Right renal cortex interstitium (tissue), 3 donors: Measurements from ENCODE around the gene TUBE1. TPM values are rescaled to one million over a fixed set of nuclear protein-coding genes. Genes with fewer than 3 reads are reported as not detected.
"Not testable (repeated sequence)": the region's sequence is repeated elsewhere in the genome, so short reads cannot be mapped to it uniquely, and the experiment has no call there.

Source experiments
- DNase-seq, 3 donors: peaks; one replicate each; pipeline ENCODE4 v3.0.0-alpha.2; 2013; ENCODE audit warnings: low read depth in 3 of 3, low spot score in 2 of 3
- polyA plus RNA-seq, 3 donors: library from polyadenylated mRNA; unstranded; fragments of 120-200 nt; gene quantifications; one replicate each; pipeline ENCODE4 v1.2.1, GENCODE V29; 2013; ENCODE audit not compliant: insufficient read length in 3 of 3

TUBE1 gene
- polyA plus RNA-seq, 3 donors = 24.1 to 27.9 (median 27.4) TPM

GRCh38 chr6:112065426-112065986 lies 21.8 kb downstream of the TUBE1 start:
- DNase-seq = no peak

GRCh38 chr6:112062966-112063365 lies 24.3 kb downstream of the TUBE1 start:
- no peak for DNase-seq

- DNase-seq = no peak
Measured at GRCh38 chr6:112061605-112062004, 25.7 kb downstream of the TUBE1 start.

GRCh38 chr6:112058243-112059032 lies 28.8 kb downstream of the TUBE1 start:
- no peak for DNase-seq

- DNase-seq = no peak
Measured at GRCh38 chr6:112054555-112055190, 32.6 kb downstream of the TUBE1 start.

GRCh38 chr6:112054001-112054400 lies 33.3 kb downstream of the TUBE1 start, which contains the start of gene CCN6:
Gene CCN6 (plus strand): TSS chr6:112054104. CDS start chr6:112054358, 254 bp downstream.
- no peak for DNase-seq

GRCh38 chr6:112051251-112051740 lies 36.0 kb downstream of the TUBE1 start:
- DNase-seq = not testable (repeated sequence)

- DNase-seq = no peak
Measured at GRCh38 chr6:112050429-112050828, 36.9 kb downstream of the TUBE1 start.

GRCh38 chr6:112049996-112050395 lies 37.3 kb downstream of the TUBE1 start:
- no peak for DNase-seq

- no peak for DNase-seq
Measured at GRCh38 chr6:112049026-112049799, 38.1 kb downstream of the TUBE1 start.

- DNase-seq = not testable (repeated sequence)
Measured at GRCh38 chr6:112047523-112047922, 39.8 kb downstream of the TUBE1 start.

- no peak for DNase-seq
Measured at GRCh38 chr6:112044856-112045255, 42.4 kb downstream of the TUBE1 start.

- DNase-seq = no peak
Measured at GRCh38 chr6:112044196-112044595, 43.1 kb downstream of the TUBE1 start.

- peak; percentile 79 to 81 (median 80) for DNase-seq
Measured at GRCh38 chr6:112043032-112044007, 44.0 kb downstream of the TUBE1 start.

- DNase-seq = no peak
Measured at GRCh38 chr6:112041535-112041934, 45.7 kb downstream of the TUBE1 start.

GRCh38 chr6:112040956-112041355 lies 46.3 kb downstream of the TUBE1 start:
- DNase-seq = no peak

GRCh38 chr6:112039431-112039770 lies 47.9 kb downstream of the TUBE1 start:
- DNase-seq = no peak

- DNase-seq = no peak
Measured at GRCh38 chr6:112038756-112039430, 48.4 kb downstream of the TUBE1 start.

GRCh38 chr6:112038268-112038667 lies 49.0 kb downstream of the TUBE1 start:
- no peak for DNase-seq
